Left hindlimb (tissue), 1 donor: Measurements from ENCODE around the gene PKHD1.

ENCODE experiments used
- DNase-seq: peaks from one replicate; pipeline ENCODE4 v3.0.0-alpha.2; 2018

PKHD1 gene

DNA sequence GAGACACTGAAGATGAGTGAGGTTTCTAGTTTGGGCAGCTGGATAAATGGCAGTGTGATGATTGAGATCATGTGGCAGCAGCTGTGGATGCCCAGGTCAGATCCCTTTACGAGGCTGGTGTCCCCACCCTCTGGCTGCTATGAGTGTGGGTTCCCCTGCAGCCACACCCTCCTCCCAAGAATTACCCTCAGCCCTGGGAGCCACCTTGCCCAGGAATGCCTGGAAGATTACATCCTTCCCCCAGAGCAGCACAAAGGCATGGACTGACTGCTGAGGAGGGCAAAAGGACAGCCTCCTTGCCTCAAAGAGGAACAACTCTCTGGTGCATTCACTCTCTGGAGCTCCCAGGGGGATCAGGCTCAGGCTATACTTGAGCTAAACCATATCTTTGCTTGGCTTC is 15.0 kb upstream of the PKHD1 start:
- DNase-seq = no peak

GRCh38 chr6:52098721-52099120 is 11.3 kb upstream of the PKHD1 start:
- no peak for DNase-seq

- no peak for DNase-seq
Measured at GRCh38 chr6:52089758-52090348, 2.4 kb upstream of the PKHD1 start.

GRCh38 chr6:52086741-52087140 is 672 bp downstream of the PKHD1 start:
- no peak for DNase-seq

- no peak for DNase-seq
Measured at GRCh38 chr6:52081237-52081636, 6.2 kb downstream of the PKHD1 start.

GRCh38 chr6:52077961-52078625 is 9.3 kb downstream of the PKHD1 start:
- no peak for DNase-seq

DNA sequence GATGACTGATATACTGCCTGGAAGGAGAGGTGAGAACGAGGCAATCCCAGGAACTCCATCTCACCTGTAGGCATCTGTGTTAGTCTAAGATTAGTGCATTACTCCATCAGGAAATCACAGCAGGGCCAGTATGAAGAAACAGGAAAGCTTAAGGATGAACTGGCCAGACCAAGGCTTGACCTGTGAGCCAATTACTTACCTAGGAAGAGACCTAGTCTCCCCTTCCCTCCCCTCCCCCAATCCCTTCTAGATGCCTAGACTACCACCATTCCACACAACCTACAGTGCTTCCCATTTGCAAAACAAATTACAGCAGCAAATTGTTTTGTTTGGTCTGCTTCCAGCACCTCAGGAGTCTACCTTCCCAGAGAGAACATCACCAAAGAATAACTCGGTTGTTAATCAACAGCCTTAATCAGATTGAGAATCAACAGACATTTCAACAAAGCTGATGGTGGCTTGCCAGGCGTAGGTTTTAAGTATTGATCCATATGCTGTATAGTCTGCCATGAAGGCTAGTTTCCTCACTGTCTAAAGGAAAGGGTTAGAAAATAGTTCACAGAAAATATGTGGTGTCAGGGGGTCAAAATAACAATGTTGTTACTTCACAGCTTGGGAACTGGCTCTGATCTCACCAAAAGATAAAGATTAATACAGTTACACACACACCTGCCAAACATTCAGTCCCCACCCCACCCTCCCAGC is 10.1 kb downstream of the PKHD1 start:
- no peak for DNase-seq

GRCh38 chr6:52076791-52077179 is 10.6 kb downstream of the PKHD1 start:
- no peak for DNase-seq

GRCh38 chr6:52074716-52075115 is 12.7 kb downstream of the PKHD1 start:
- DNase-seq = no peak

- no peak for DNase-seq
Measured at GRCh38 chr6:52074155-52074554, 13.3 kb downstream of the PKHD1 start.

DNA sequence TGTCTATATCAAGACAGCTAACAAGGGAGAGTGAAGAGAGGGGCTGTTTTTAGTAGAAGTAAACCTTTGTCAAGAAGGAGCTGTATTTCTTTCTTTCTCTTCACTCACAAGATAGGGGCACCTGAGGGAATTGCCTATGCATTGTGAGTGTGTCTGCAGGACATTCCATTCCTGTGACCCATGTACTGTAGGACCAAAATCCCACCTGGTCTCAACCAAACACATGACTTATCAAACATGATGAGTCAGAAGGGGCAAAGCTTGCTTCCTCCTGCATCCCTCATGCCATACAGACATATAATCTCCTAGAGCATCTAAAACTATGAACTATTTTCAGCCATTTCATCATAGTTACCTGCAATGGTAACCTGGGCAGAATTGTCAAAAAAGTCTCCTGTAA is 21.8 kb downstream of the PKHD1 start:
- no peak for DNase-seq

DNA sequence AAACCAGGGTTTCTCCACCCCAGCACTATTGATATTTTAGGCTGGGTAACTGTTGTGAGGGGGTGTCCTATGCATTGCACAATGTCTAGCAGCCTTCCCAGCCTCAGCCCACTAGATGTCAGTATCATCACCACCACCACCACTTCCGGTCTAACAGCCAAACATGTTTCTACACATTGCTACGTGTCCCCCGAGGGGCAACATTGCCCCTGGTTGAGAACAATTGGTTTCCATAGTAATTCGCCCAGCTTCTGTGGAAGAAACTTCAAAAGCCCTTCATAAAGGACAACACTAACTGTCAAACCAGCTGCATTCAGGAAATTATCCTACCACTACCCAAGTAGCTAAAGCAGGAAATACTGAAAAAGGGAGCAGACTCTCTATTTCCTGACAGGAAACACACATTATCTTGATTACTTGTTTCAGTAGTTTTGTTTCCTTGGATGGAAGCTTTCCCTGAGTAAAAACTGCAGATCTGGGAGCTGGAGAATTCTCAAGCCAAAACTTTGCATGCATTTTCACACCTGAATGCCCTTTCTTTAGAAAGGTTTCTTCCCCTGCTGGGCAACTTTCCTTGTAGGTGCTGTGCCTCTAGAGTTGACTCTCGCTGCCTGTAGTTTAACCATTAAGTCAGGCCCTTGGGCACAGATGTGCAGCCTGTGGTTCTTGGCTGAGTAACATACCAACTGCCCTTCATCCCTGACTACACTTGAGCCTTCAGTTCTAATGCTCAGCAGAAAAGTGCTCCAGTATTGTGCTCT is 23.6 kb downstream of the PKHD1 start:
- peak; percentile 59 for DNase-seq

GRCh38 chr6:52061481-52061880 is 25.9 kb downstream of the PKHD1 start:
- no peak for DNase-seq

DNA sequence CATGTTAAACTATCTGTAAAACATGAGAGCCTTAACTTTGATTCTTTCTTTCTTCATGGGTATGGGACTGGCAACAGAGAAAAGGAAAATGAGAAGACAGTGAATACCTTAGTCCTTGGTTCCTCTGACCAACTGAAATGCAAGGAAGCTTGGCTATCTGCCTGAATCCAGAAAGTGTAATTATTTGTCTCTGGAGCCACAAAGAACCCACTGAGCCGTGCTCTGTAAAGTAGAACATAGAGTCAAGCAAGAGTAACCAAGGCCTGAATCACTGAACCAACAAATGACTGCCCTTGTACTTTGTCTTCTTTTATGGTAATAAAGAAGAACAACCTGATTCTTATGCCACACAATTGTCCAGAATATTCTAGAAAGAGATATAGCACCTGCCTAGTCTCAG is 27.6 kb downstream of the PKHD1 start:
- DNase-seq = no peak

- DNase-seq = no peak
Measured at GRCh38 chr6:52055451-52055850, 32.0 kb downstream of the PKHD1 start.

- no peak for DNase-seq
Measured at GRCh38 chr6:52053038-52053695, 34.2 kb downstream of the PKHD1 start.

- DNase-seq = no peak
Measured at GRCh38 chr6:52050051-52050405, 37.4 kb downstream of the PKHD1 start.

DNA sequence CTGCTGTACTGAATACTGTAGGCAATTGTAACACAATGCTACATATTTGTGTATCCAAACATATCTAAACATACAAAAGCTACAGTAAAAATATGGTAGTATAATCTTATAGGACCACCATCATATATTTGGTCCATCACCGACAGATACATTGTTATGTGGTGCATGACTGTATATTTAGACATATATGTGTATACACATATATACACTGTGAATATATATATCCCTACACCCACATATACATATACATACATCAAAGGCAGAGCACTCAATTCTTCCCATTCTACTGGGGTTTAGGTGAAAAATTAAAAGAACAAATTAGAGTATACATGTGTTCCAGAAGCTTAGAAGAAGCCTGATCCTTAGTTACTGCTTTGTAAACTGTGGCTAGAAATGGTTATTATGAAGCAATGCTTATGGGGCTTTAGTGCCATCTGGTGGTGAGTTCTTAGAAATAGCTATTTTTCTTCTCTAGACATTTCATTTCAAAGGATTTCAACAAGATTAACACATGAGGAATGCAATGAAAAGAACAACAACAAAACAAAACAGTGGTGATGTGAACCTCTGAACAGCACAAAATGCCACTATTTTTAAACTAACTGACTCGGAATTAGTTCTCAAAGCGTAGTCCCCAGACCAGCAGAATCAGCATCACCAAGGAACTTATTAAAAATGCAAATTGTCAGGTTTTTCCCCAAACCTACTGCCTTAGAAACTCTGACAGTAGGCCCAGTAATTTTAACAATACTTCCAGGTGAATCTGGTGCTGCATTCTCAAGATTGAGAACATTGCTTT is 38.0 kb downstream of the PKHD1 start:
- no peak for DNase-seq

- DNase-seq = peak; percentile 68
Measured at GRCh38 chr6:52046456-52046855, 41.0 kb downstream of the PKHD1 start.

GRCh38 chr6:52045481-52045880 is 41.9 kb downstream of the PKHD1 start:
- no peak for DNase-seq

GRCh38 chr6:52045033-52045432 is 42.4 kb downstream of the PKHD1 start:
- no peak for DNase-seq

- DNase-seq = no peak
Measured at GRCh38 chr6:52042141-52042885, 45.1 kb downstream of the PKHD1 start.
